GM12873 (cell line): Measurements from ENCODE around the gene CARD14.

Experiments used
- CTCF ChIP-seq: IDR thresholded peaks from 2 replicates; pipeline ENCODE4 v1.5.1; 2012; ENCODE audit warnings: low read depth, mild to moderate bottlenecking, moderate library complexity, low read length, control low read depth; ENCODE audit not compliant: insufficient read depth; ENCODE audit errors: missing control alignments

CARD14 gene

GRCh38 chr17:80246266-80246681 is 76.4 kb downstream of the CARD14 start:
- TF ChIP-seq CTCF = no peak

GRCh38 chr17:80246726-80247125 is 76.9 kb downstream of the CARD14 start:
- TF ChIP-seq CTCF = no peak

- no peak for TF ChIP-seq CTCF
Measured at GRCh38 chr17:80247561-80247960, 77.7 kb downstream of the CARD14 start.

GRCh38 chr17:80248001-80248893 is 78.4 kb downstream of the CARD14 start:
- TF ChIP-seq CTCF = no peak

- no peak for TF ChIP-seq CTCF
Measured at GRCh38 chr17:80248894-80249710, 79.3 kb downstream of the CARD14 start.

- no peak for TF ChIP-seq CTCF
Measured at GRCh38 chr17:80251966-80252365, 82.1 kb downstream of the CARD14 start.

GRCh38 chr17:80252871-80253270 is 83.0 kb downstream of the CARD14 start:
- TF ChIP-seq CTCF = peak; percentile 58
